HG03460 (cell line): Measurements from ENCODE around the gene CREB3L2.
A peak's percentile ranks its signal among the peaks of the same experiment; 100 is the strongest.
"Not testable (repeated sequence)": the region's sequence is repeated elsewhere in the genome, so short reads cannot be mapped to it uniquely, and the experiment has no call there.

Experiments used
- ATAC-seq: cut with Tn5 transposase; IDR thresholded peaks from one replicate; pipeline ENCODE4 v1.9.1; 2021; ENCODE audit not compliant: unreplicated experiment

CREB3L2 gene, protein sequence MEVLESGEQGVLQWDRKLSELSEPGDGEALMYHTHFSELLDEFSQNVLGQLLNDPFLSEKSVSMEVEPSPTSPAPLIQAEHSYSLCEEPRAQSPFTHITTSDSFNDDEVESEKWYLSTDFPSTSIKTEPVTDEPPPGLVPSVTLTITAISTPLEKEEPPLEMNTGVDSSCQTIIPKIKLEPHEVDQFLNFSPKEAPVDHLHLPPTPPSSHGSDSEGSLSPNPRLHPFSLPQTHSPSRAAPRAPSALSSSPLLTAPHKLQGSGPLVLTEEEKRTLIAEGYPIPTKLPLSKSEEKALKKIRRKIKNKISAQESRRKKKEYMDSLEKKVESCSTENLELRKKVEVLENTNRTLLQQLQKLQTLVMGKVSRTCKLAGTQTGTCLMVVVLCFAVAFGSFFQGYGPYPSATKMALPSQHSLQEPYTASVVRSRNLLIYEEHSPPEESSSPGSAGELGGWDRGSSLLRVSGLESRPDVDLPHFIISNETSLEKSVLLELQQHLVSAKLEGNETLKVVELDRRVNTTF

DNA sequence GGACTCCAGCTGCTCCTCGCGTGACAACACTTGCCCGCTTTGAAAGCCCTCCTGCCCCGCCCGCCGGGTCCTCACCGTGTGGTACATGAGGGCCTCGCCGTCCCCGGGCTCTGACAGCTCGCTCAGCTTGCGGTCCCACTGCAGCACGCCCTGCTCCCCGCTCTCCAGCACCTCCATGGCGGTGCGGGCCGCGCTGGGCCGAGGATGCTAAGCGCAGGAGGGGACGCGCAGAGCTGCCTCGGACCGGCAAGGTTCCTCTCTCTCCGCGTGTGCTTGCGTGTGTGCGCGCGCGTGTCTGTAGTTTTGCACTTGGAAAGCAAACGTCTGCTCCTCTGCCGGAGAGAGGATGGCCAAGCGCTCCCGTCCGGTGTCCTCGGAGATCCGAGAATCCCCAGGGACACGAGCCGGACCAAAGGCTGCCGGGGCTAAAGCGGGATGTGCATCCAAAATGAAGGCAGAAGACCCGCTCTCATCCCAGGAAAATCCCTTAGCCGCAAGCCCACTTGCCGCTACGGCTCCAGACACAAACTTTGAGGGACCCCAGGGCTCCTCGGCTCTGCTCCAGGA is at the start of gene CREB3L2:
Gene CREB3L2, minus strand, starts transcription at position 558 of the 567 bp plus-strand sequence. Its CDS starts 381 bp downstream, at position 177.
- ATAC-seq: peak; percentile 29

GRCh38 chr7:138049505-138050116 is 47.7 kb upstream of the CREB3L2 start:
- ATAC-seq: no peak

DNA sequence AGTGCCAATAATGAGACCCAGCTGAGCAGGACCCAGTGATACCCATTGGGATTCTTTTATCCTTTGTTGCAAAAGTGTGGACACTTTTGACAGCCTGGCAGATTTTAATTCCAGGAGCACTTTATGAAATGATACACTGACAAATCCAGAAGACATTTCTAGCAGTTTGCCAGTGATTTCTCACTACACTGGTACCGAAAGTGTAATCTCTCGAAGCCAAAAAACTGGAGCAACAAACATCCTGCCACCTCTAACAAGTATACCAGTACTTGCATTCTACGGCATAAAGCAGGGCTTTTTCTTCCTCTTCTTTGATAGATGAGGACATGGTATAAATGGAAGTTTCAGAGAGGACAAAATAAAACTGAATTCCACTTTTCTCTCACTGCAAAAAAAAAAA is 46.0 kb upstream of the CREB3L2 start:
- ATAC-seq: no peak

GRCh38 chr7:138044897-138045296 is 43.0 kb upstream of the CREB3L2 start:
- ATAC-seq: no peak

DNA sequence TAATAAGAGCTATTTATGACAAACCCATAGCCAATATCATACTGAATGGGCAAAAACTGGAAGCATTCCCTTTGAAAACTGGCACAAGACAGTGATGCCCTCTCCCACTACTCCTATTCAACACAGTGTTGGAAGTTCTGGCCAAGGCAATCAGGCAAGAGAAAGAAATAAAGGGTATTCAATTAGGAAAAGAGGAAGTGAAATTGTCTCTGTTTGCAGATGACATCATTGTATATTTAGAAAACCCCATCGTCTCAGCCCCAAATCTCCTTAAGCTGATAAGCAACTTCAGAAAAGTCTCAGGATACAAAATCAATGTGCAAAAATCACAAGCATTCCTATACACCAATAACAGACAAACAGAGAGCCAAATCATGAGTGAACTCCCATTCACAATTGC is 38.2 kb upstream of the CREB3L2 start:
- ATAC-seq: not testable (repeated sequence)

- ATAC-seq: no peak
Observed at GRCh38 chr7:138036135-138036534, 34.2 kb upstream of the CREB3L2 start.

DNA sequence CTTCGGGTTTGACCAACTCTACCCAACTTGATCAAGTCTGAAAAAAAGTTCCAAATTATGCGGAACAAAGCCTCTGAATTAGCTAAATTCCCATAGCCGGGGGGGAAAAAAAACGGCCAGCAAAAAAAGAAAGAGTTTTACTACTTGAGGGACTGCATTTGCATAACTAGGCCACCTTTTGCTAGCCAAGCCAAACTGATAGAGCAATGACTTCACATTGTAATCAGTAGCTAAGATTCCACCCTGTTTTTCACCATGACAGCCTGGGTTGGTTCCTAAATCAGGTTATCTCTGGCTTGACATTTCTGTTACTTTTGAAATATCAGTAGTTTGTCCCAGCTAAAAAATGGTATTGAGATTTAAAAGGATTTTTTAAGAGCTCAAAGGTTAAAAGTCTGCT is 31.4 kb upstream of the CREB3L2 start:
- no peak for ATAC-seq

GRCh38 chr7:138032770-138033169 is 30.9 kb upstream of the CREB3L2 start:
- no peak for ATAC-seq

DNA sequence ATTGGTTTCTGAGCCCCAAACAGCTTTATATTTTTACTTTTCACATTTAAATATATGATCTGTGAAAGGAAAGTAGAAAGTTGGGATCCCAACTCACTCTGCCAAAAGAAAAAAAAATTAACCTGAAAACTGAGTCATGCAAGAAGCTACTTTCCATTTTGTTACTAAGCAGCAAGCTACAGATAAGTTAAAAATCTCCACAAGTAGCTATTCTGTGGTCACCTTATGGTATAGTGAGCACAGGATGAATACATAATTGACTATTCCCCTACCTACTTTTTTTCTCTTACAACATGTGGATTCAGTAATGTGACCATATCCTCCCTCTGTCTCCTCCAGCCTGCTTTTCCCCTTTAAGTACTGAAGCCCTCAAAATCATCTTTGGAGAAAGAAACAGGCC is 30.3 kb upstream of the CREB3L2 start:
- peak; percentile 84 for ATAC-seq

DNA sequence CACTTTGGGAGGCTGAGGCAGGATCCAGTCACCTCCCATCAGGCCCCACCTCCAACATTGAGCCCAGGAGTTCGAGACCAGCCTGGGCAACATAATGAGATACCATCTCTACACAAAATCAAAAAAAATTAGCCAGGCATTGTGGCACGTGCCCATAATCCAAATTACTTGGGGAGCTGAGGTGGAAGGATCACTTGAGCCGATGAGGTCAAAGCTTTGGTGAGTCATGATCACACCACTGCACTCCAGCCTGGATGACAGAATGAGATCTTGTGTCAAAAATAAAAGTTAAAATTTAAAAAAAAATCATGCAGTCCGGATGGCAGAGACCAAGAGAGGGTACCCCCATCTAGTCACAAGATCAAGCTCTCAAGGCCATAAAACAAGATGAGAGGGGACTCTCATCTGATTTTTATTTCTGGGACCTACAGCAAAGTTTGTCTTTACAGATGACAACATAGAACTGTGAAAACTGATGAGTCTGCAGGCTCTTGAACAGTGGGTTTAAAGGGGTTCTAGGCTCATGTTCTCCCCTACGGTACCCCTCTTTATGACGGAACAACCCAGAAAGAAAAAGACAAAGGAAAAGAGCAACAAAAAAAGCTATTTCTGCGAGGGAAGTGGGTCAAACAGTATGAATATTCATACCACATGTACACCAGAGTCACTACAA is 28.9 kb upstream of the CREB3L2 start:
- ATAC-seq: no peak

DNA sequence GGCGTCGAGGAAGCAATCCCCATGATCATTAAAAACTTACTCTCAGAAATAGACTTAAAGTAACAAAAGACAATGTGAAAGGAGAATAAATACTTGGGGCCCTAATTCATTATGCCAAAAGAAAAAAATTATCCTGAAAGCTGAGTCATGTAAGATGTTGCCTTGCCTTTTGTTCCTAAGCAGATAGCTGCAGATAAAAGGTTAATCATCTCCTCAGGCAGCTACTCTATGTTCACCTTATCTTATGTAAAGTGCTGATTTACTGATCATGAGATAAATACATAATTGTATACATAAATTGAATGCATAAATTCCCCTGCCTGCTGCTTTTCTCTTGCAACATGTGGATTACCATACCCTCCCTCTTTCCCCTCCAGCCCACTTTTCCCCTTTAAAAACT is 28.1 kb upstream of the CREB3L2 start:
- no peak for ATAC-seq

GRCh38 chr7:138029126-138029525 is 27.2 kb upstream of the CREB3L2 start:
- no peak for ATAC-seq

DNA sequence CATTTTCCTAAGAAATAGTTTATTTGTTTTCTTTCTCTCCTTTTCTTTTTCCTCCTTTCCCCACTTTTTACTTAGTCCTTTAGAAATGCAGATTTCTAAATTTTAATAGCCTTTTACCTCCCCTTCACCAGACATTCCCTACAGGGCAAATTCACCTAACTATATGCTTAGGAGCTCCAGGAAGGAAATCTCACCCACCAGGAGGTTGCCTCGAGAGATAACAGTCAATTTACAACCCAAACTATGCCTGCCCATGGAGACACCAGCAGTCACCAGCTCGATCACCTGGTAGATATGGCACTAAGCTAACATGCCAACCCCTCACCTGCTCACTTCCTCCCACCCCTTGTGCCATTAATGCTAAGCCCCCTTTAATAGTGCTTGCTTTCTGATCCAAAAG is 25.2 kb upstream of the CREB3L2 start:
- ATAC-seq: no peak

- ATAC-seq: no peak
Observed at GRCh38 chr7:138025215-138026186, 23.6 kb upstream of the CREB3L2 start.

GRCh38 chr7:138024765-138025164 is 22.9 kb upstream of the CREB3L2 start:
- no peak for ATAC-seq

DNA sequence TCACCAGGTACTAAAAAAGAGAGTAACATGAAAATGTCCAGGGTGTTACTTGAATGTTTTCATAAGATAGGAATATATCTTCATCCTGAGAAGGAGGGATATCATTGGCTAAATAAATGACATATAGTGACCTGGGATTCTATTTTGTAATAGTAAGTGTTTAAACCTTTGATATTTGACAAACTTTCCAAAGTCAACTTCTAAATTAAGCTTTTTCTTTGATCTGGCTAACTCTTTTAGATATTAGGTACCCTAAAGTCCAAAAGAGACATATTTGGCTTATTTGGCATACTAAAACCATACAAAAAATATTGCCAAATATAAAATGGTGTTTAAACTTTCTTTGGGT is 22.4 kb upstream of the CREB3L2 start:
- ATAC-seq: no peak

DNA sequence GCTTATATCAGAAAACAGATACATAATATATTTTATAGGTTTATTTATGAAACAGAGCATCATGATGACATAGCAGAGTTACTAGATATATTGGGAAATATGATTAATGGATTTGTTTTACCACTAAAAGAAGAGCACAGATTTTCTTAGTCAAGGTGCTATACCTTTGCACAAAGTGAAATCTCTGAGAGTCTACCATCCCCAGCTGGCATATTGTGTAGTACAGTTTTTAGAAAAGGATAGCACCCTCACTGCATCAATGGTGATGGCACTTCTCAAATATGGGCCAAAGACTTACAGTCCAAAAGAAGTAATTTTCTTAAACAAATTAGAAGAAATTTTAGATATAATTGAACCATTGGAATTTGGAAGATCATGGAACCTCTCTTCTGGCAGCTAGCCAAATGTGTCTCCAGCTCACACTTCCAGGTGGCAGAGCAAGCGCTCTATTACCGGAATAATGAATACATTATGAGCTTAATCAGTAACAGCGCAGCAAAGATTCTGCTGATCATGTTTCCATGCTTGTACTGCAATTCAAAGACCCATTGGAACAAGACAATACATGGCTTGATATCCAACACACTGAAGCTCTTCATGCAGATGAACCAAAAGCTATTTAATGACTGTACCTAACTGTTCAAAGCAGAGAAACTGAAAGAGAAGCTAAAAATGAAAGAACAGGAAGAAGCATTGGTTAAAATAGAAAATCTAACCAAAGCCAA is 21.9 kb upstream of the CREB3L2 start:
- ATAC-seq: peak; percentile 80

GRCh38 chr7:138021889-138022288 is 20.0 kb upstream of the CREB3L2 start:
- ATAC-seq: no peak

- ATAC-seq: no peak
Observed at GRCh38 chr7:138017992-138018391, 16.1 kb upstream of the CREB3L2 start.

- ATAC-seq: no peak
Observed at GRCh38 chr7:138015096-138015495, 13.2 kb upstream of the CREB3L2 start.
